HepG2 (cell line): Measurements from ENCODE around the gene BORCS5. TPM values are rescaled to one million over a fixed set of nuclear protein-coding genes. Genes with fewer than 3 reads are reported as not detected.

Experiments
- DR1 ChIP-seq: sonication (generic); formaldehyde crosslinking; IDR thresholded peaks from 2 replicates; pipeline ENCODE4 v1.8.0; 2021; ENCODE audit warnings: mild to moderate bottlenecking, missing genetic modification reagents, inconsistent platforms
- FOSL1 ChIP-seq: sonication (generic); formaldehyde crosslinking; IDR thresholded peaks from 2 replicates; pipeline ENCODE4 v1.9.0; 2021; ENCODE audit warnings: missing genetic modification reagents, borderline replicate concordance
- GFI1 ChIP-seq: sonication (generic); formaldehyde crosslinking; IDR thresholded peaks from 2 replicates; pipeline ENCODE4 v1.5.0; 2020; ENCODE audit warnings: missing genetic modification reagents, mild to moderate bottlenecking, borderline replicate concordance
- HDAC6 ChIP-seq: fragments of 200-600 bp; sonication (generic); IDR thresholded peaks from 2 replicates; pipeline ENCODE4 v1.7.0; 2017; ENCODE audit warnings: mild to moderate bottlenecking, antibody characterized with exemption, low read length, low read depth
- KDM5A ChIP-seq: fragments of 200-600 bp; sonication (generic); IDR thresholded peaks from 2 replicates; pipeline ENCODE4 v1.7.0; 2018; ENCODE audit warnings: antibody characterized with exemption, mild to moderate bottlenecking, low read length, borderline replicate concordance
- KLF13 ChIP-seq: sonication (generic); formaldehyde crosslinking; IDR thresholded peaks from 2 replicates; pipeline ENCODE4 v1.4.0; 2020; ENCODE audit warnings: mild to moderate bottlenecking, missing genetic modification reagents
- MATR3 ChIP-seq: sonication (generic); formaldehyde crosslinking; IDR thresholded peaks from 2 replicates; pipeline ENCODE4 v1.4.0; 2020; ENCODE audit warnings: missing genetic modification reagents
- NKX3-1 ChIP-seq: sonication (generic); formaldehyde crosslinking; IDR thresholded peaks from 2 replicates; pipeline ENCODE4 v1.5.0; 2020; ENCODE audit warnings: missing genetic modification reagents
- SALL2 ChIP-seq: sonication (generic); formaldehyde crosslinking; IDR thresholded peaks from 2 replicates; pipeline ENCODE4 v1.8.1; 2023; ENCODE audit warnings: mild to moderate bottlenecking, missing genetic modification reagents, inconsistent platforms
- SOX6 ChIP-seq, 2 experiments: fragments of 450-650 bp in 1 of 2; sonication (generic) in 1 of 2; formaldehyde crosslinking in 1 of 2; IDR thresholded peaks; 2 replicates each; pipeline versions ENCODE4 v1.4.0 to v1.6.1; 2017 to 2020; ENCODE audit warnings: antibody characterized with exemption in 1 of 2, mild to moderate bottlenecking in 1 of 2, missing genetic modification reagents in 1 of 2
- ZNF614 ChIP-seq: IDR thresholded peaks from 2 replicates; pipeline ENCODE4 v1.6.1; 2018; ENCODE audit warnings: missing biosample characterization, missing genetic modification reagents, inconsistent platforms, borderline replicate concordance
- ZNF772 ChIP-seq: sonication (generic); formaldehyde crosslinking; IDR thresholded peaks from 2 replicates; pipeline ENCODE4 v1.5.0; 2020; ENCODE audit warnings: mild to moderate bottlenecking, missing genetic modification reagents
- polyA plus RNA-seq, 8 experiments: library from polyadenylated mRNA; depleted of rRNA in 3 of 8; stranded (reverse) in 7 of 8; unstranded in 1 of 8; fragments of >200 nt; fragmentation: Illumina TruSeq in 4 of 8; extraction: Trizol in 4 of 8; gene quantifications; 2 replicates each; pipeline versions ENCODE4 v1.2.1 to v1.2.3, GENCODE V29; 2011 to 2016; ENCODE audit warnings: low read depth in 4 of 8, missing spikeins in 1 of 8, mixed read lengths in 1 of 8; ENCODE audit not compliant: insufficient read depth in 1 of 8
- total RNA-seq, 5 experiments: library from RNA; depleted of rRNA; stranded (reverse); fragments of >200 nt; fragmentation: Illumina TruSeq; extraction: Trizol; gene quantifications; 2 replicates each; pipeline ENCODE4 v1.2.3, GENCODE V29; 2016; ENCODE audit warnings: low read depth in 1 of 5
- TF ChIP-seq, protein P1 (sequence below): sonication (generic); formaldehyde crosslinking; conservative IDR thresholded peaks from 2 replicates; pipeline ENCODE4 v1.8.0; 2022; ENCODE audit warnings: low read depth, missing genetic modification reagents
- TF ChIP-seq, protein P2 (sequence below): sonication (generic); formaldehyde crosslinking; IDR thresholded peaks from 2 replicates; pipeline ENCODE4 v1.4.0; 2020; ENCODE audit warnings: mild to moderate bottlenecking, missing genetic modification reagents
- TF ChIP-seq, protein P3 (sequence below): IDR thresholded peaks from 2 replicates; pipeline ENCODE4 v1.6.1; 2016; ENCODE audit warnings: missing genetic modification reagents, missing compliant biosample characterization
- TF ChIP-seq, protein P4 (sequence below): sonication (generic); formaldehyde crosslinking; IDR thresholded peaks from 2 replicates; pipeline ENCODE4 v1.4.0; 2020; ENCODE audit warnings: mild to moderate bottlenecking, missing genetic modification reagents, borderline replicate concordance
- TF ChIP-seq, protein P5 (sequence below): IDR thresholded peaks from 2 replicates; pipeline ENCODE4 v1.6.1; 2016; ENCODE audit warnings: mild to moderate bottlenecking, missing biosample characterization, missing genetic modification reagents
- TF ChIP-seq, protein P6 (sequence below): sonication (generic); formaldehyde crosslinking; conservative IDR thresholded peaks from 2 replicates; pipeline ENCODE4 v1.8.1; 2023; ENCODE audit warnings: missing genetic modification reagents
- TF ChIP-seq, protein P7 (sequence below): sonication (generic); formaldehyde crosslinking; IDR thresholded peaks from 2 replicates; pipeline ENCODE4 v1.5.1; 2020; ENCODE audit warnings: mild to moderate bottlenecking, missing genetic modification reagents, moderate library complexity
- TF ChIP-seq, protein P8 (sequence below): sonication (generic); formaldehyde crosslinking; IDR thresholded peaks from 2 replicates; pipeline ENCODE4 v1.5.1; 2020; ENCODE audit warnings: mild to moderate bottlenecking, missing genetic modification reagents, borderline replicate concordance

The BORCS5 gene
- total and polyA plus RNA-seq, 2 of the 13 experiments (the other 11 are each of a cell fraction or from before 2014, with no cell fraction given) = 3.9 to 4.7 TPM

DNA sequence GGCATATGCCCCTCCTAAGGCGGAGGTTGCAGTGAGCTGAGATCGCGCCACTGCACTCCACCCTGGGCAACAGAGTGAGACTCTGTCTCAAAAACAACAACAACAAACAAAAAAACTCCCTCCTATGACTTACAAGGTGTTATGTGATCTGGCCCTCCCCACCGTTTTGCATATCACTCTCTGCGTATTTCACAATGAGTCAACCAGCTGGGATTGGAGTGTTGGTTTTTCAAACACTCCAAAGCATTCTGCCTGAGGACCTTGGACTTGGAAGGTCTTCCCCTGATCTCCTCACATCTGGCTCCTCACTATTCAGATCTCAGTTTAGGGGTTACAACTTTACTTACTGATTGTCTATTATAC lies 20.8 kb upstream of the BORCS5 start (continued):
- TF ChIP-seq, protein P1, sequence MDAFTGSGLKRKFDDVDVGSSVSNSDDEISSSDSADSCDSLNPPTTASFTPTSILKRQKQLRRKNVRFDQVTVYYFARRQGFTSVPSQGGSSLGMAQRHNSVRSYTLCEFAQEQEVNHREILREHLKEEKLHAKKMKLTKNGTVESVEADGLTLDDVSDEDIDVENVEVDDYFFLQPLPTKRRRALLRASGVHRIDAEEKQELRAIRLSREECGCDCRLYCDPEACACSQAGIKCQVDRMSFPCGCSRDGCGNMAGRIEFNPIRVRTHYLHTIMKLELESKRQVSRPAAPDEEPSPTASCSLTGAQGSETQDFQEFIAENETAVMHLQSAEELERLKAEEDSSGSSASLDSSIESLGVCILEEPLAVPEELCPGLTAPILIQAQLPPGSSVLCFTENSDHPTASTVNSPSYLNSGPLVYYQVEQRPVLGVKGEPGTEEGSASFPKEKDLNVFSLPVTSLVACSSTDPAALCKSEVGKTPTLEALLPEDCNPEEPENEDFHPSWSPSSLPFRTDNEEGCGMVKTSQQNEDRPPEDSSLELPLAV (CRISPR knock-in tag) = no peak
- TF ChIP-seq, protein P2, sequence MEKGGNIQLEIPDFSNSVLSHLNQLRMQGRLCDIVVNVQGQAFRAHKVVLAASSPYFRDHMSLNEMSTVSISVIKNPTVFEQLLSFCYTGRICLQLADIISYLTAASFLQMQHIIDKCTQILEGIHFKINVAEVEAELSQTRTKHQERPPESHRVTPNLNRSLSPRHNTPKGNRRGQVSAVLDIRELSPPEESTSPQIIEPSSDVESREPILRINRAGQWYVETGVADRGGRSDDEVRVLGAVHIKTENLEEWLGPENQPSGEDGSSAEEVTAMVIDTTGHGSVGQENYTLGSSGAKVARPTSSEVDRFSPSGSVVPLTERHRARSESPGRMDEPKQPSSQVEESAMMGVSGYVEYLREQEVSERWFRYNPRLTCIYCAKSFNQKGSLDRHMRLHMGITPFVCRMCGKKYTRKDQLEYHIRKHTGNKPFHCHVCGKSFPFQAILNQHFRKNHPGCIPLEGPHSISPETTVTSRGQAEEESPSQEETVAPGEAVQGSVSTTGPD (CRISPR knock-in tag) = no peak
- TF ChIP-seq MATR3 (no peak), GFI1 (CRISPR knock-in tag) (0 out of 2 replicates have a peak, but pooled peaks have one; percentile 21), KLF13 (CRISPR knock-in tag) (no peak), NKX3-1 (CRISPR knock-in tag) (no peak), KDM5A (no peak), HDAC6 (no peak), SOX6 (IDR thresholded peaks at IDR 0.05) (no peak), SOX6 (CRISPR knock-in tag; IDR thresholded peaks at IDR 0.05) (no peak; the same call in 1 of the 2 replicates), ZNF772 (CRISPR knock-in tag) (no peak), SALL2 (no peak), ZNF614 (CRISPR knock-in tag) (no peak), DR1 (CRISPR knock-in tag) (no peak), FOSL1 (CRISPR knock-in tag) (no peak)
- TF ChIP-seq, protein P3, sequence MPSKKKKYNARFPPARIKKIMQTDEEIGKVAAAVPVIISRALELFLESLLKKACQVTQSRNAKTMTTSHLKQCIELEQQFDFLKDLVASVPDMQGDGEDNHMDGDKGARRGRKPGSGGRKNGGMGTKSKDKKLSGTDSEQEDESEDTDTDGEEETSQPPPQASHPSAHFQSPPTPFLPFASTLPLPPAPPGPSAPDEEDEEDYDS (CRISPR knock-in tag) = no peak
- TF ChIP-seq, protein P4, sequence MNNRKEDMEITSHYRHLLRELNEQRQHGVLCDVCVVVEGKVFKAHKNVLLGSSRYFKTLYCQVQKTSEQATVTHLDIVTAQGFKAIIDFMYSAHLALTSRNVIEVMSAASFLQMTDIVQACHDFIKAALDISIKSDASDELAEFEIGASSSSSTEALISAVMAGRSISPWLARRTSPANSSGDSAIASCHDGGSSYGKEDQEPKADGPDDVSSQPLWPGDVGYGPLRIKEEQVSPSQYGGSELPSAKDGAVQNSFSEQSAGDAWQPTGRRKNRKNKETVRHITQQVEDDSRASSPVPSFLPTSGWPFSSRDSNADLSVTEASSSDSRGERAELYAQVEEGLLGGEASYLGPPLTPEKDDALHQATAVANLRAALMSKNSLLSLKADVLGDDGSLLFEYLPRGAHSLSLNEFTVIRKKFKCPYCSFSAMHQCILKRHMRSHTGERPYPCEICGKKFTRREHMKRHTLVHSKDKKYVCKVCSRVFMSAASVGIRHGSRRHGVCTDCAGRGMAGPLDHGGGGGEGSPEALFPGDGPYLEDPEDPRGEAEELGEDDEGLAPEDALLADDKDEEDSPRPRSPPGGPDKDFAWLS = no peak
- TF ChIP-seq, protein P5, sequence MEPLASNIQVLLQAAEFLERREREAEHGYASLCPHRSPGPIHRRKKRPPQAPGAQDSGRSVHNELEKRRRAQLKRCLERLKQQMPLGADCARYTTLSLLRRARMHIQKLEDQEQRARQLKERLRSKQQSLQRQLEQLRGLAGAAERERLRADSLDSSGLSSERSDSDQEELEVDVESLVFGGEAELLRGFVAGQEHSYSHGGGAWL = no peak
- TF ChIP-seq, protein P6, sequence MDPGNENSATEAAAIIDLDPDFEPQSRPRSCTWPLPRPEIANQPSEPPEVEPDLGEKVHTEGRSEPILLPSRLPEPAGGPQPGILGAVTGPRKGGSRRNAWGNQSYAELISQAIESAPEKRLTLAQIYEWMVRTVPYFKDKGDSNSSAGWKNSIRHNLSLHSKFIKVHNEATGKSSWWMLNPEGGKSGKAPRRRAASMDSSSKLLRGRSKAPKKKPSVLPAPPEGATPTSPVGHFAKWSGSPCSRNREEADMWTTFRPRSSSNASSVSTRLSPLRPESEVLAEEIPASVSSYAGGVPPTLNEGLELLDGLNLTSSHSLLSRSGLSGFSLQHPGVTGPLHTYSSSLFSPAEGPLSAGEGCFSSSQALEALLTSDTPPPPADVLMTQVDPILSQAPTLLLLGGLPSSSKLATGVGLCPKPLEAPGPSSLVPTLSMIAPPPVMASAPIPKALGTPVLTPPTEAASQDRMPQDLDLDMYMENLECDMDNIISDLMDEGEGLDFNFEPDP (CRISPR knock-in tag) = no peak
- TF ChIP-seq, protein P7, sequence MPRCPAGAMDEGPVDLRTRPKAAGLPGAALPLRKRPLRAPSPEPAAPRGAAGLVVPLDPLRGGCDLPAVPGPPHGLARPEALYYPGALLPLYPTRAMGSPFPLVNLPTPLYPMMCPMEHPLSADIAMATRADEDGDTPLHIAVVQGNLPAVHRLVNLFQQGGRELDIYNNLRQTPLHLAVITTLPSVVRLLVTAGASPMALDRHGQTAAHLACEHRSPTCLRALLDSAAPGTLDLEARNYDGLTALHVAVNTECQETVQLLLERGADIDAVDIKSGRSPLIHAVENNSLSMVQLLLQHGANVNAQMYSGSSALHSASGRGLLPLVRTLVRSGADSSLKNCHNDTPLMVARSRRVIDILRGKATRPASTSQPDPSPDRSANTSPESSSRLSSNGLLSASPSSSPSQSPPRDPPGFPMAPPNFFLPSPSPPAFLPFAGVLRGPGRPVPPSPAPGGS = no peak
- TF ChIP-seq, protein P8, sequence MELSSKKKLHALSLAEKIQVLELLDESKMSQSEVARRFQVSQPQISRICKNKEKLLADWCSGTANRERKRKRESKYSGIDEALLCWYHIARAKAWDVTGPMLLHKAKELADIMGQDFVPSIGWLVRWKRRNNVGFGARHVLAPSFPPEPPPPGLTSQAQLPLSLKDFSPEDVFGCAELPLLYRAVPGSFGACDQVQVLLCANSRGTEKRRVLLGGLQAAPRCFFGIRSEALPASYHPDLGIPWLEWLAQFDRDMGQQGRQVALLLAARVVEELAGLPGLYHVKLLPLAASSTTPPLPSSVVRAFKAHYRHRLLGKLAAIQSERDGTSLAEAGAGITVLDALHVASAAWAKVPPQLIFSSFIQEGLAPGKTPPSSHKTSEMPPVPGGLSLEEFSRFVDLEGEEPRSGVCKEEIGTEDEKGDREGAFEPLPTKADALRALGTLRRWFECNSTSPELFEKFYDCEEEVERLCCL (CRISPR knock-in tag) = no peak
